ENCODE measurements around the gene CARHSP1.

CARHSP1 gene

DNA sequence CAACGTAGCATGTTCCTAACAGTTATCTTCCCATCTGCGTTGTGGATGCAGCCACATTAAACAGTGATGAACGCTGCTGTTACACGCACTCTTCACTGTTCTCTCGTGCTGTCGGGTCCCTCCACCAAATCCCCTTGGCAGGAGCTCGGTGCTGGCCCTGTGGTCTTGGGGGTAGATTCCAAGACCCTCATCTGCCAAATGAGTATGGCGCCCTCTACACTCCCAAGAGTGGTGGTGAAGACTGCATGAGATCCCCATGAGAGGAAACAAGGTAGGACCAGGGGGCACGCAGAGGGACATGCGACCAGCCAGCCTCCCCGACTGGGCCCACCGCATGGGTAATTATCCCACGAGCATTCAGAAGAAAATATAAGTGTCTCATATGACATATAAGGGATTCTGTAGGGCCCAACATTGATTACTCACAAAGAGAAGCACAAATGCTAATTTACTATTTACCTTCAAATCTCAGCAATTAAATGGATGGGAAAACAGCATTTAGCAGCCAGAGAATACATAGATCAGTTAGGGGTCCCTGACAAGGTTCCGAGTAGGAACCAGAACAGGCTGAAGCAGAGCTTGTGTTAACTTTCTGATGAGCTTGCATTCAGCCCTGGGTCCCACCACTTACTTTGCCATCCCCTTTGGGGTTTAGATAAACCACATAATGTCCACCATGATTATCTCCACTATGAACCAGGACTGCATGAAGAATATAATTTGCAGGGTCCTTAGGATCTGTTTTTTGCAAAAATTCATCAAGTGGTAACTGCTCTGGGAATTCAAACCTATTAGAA, 37.2 kb upstream of the CARHSP1 start:
- no peaks in the 10 kb centered on the region for H3K27me3 ChIP-seq (ENCODE audit: control insufficient read depth in 2 of 2, insufficient read depth in 2 of 2, low read length in 2 of 2)
- H3K4me3 ChIP-seq (ENCODE audit: low read length in 2 of 2) = no peak overlapping the region
- H3K4me1 ChIP-seq (ENCODE audit: control insufficient read depth in 2 of 2, insufficient read depth in 2 of 2, low read length in 2 of 2) = peaks cover 0 to 17% of the 10 kb centered on the region in 2 donors
- H3K36me3 ChIP-seq (ENCODE audit: control insufficient read depth in 2 of 2, insufficient read depth in 2 of 2, low read length in 2 of 2) = peaks cover 84 to 90% of the 10 kb centered on the region in 2 donors
- no peak overlapping the region for H3K9ac ChIP-seq (ENCODE audit: low read depth in 1 of 2, low read length in 2 of 2)
- H3K9me3 ChIP-seq (ENCODE audit: control insufficient read depth in 2 of 2, low read length in 2 of 2) = no peaks in the 10 kb centered on the region
- no peak overlapping the region for H3K27ac ChIP-seq (ENCODE audit: low read depth in 2 of 2, low read length in 2 of 2)

- no peak overlapping the region for H3K9ac ChIP-seq (ENCODE audit: low read depth in 1 of 2, low read length in 2 of 2)
- no peak overlapping the region for H3K27ac ChIP-seq (ENCODE audit: low read depth in 2 of 2, low read length in 2 of 2)
- H3K27me3 ChIP-seq (ENCODE audit: control insufficient read depth in 2 of 2, insufficient read depth in 2 of 2, low read length in 2 of 2) = no peaks in the 10 kb centered on the region
- H3K36me3 ChIP-seq (ENCODE audit: control insufficient read depth in 2 of 2, insufficient read depth in 2 of 2, low read length in 2 of 2) = peaks cover 85 to 90% of the 10 kb centered on the region in 2 donors
- H3K4me3 ChIP-seq (ENCODE audit: low read length in 2 of 2) = no peak overlapping the region
- H3K9me3 ChIP-seq (ENCODE audit: control insufficient read depth in 2 of 2, low read length in 2 of 2) = no peaks in the 10 kb centered on the region
- H3K4me1 ChIP-seq (ENCODE audit: control insufficient read depth in 2 of 2, insufficient read depth in 2 of 2, low read length in 2 of 2) = peaks cover 0 to 12% of the 10 kb centered on the region in 2 donors
Observed at GRCh38 chr16:8905168-8905762, 36.5 kb upstream of the CARHSP1 start.

DNA sequence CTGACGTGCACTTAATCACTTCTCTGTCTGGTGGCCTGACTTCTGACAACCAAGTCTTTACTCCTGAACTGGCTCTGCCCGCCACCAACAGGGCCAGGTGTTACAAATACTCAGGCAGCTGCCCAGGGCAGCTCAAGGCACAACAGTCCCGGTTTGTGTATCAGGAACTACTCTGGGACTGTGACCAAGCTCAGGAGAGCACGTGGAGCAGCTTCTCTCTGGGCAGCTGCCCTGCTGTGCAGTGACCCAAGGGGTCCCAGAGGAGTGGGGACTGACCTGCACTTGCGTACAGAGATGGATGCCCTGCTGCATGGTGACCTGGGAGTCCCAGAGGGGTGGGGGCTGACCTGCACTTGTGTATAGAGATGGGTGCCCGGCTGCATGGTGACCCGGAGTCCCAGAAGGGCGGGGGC, 35.2 kb upstream of the CARHSP1 start:
- no peak overlapping the region for H3K27ac ChIP-seq (ENCODE audit: low read depth in 2 of 2, low read length in 2 of 2)
- H3K4me1 ChIP-seq (ENCODE audit: control insufficient read depth in 2 of 2, insufficient read depth in 2 of 2, low read length in 2 of 2) = peaks cover 0 to 10% of the 10 kb centered on the region in 2 donors
- H3K4me3 ChIP-seq (ENCODE audit: low read length in 2 of 2) = no peak overlapping the region
- no peak overlapping the region for H3K9ac ChIP-seq (ENCODE audit: low read depth in 1 of 2, low read length in 2 of 2)
- no peaks in the 10 kb centered on the region for H3K27me3 ChIP-seq (ENCODE audit: control insufficient read depth in 2 of 2, insufficient read depth in 2 of 2, low read length in 2 of 2)
- no peaks in the 10 kb centered on the region for H3K9me3 ChIP-seq (ENCODE audit: control insufficient read depth in 2 of 2, low read length in 2 of 2)
- H3K36me3 ChIP-seq (ENCODE audit: control insufficient read depth in 2 of 2, insufficient read depth in 2 of 2, low read length in 2 of 2) = peaks cover 89 to 92% of the 10 kb centered on the region in 2 donors

- H3K9me3 ChIP-seq (ENCODE audit: control insufficient read depth in 2 of 2, low read length in 2 of 2) = no peaks in the 10 kb centered on the region
- H3K4me1 ChIP-seq (ENCODE audit: control insufficient read depth in 2 of 2, insufficient read depth in 2 of 2, low read length in 2 of 2) = no peaks in the 10 kb centered on the region
- no peak overlapping the region for H3K4me3 ChIP-seq (ENCODE audit: low read length in 2 of 2)
- H3K27me3 ChIP-seq (ENCODE audit: control insufficient read depth in 2 of 2, insufficient read depth in 2 of 2, low read length in 2 of 2) = no peaks in the 10 kb centered on the region
- H3K9ac ChIP-seq (ENCODE audit: low read depth in 1 of 2, low read length in 2 of 2) = no peak overlapping the region
- peaks cover 88 to 92% of the 10 kb centered on the region in 2 donors for H3K36me3 ChIP-seq (ENCODE audit: control insufficient read depth in 2 of 2, insufficient read depth in 2 of 2, low read length in 2 of 2)
- H3K27ac ChIP-seq (ENCODE audit: low read depth in 2 of 2, low read length in 2 of 2) = no peak overlapping the region
Observed at GRCh38 chr16:8903004-8903403, 34.2 kb upstream of the CARHSP1 start.

DNA sequence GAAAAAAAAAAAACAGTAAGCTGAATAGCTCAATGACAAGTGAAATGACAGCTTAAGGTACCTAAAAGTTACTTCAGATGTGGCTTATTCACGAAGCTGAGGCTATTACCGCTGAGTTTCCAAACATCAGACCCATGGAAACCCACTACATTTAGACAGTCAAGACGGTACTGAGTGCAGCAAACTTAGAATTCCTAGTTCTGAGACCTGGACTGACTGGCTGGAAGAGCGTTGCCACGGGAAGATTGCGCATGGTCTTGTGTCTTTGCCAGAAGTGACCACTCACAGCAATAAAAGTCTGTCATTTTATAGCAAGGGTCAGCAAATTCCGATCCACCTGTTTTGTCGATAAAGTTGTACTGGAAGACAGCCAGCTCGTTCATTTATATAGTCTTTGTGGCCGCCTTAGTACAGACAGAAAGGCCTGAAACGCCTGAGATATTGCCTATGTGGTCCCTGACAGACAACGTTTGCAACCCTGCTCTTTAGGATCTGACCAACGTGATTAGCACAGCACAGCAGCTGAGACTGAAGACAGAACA, 32.6 kb upstream of the CARHSP1 start:
- Histone ChIP-seq H3K4me1 (ENCODE audit: control insufficient read depth in 2 of 2, insufficient read depth in 2 of 2, low read length in 2 of 2) (no peaks in the 10 kb centered on the region), H3K36me3 (ENCODE audit: control insufficient read depth in 2 of 2, insufficient read depth in 2 of 2, low read length in 2 of 2) (peaks cover 86 to 92% of the 10 kb centered on the region in 2 donors), H3K27me3 (ENCODE audit: control insufficient read depth in 2 of 2, insufficient read depth in 2 of 2, low read length in 2 of 2) (no peaks in the 10 kb centered on the region), H3K27ac (ENCODE audit: low read depth in 2 of 2, low read length in 2 of 2) (no peak overlapping the region), H3K4me3 (ENCODE audit: low read length in 2 of 2) (no peak overlapping the region), H3K9me3 (ENCODE audit: control insufficient read depth in 2 of 2, low read length in 2 of 2) (no peaks in the 10 kb centered on the region), H3K9ac (ENCODE audit: low read depth in 1 of 2, low read length in 2 of 2) (no peak overlapping the region)

GRCh38 chr16:8900343-8900742, 31.5 kb upstream of the CARHSP1 start:
- Histone ChIP-seq H3K9ac (ENCODE audit: low read depth in 1 of 2, low read length in 2 of 2) (no peak overlapping the region), H3K36me3 (ENCODE audit: control insufficient read depth in 2 of 2, insufficient read depth in 2 of 2, low read length in 2 of 2) (peaks cover 82 to 87% of the 10 kb centered on the region in 2 donors), H3K27me3 (ENCODE audit: control insufficient read depth in 2 of 2, insufficient read depth in 2 of 2, low read length in 2 of 2) (no peaks in the 10 kb centered on the region), H3K27ac (ENCODE audit: low read depth in 2 of 2, low read length in 2 of 2) (no peak overlapping the region), H3K4me1 (ENCODE audit: control insufficient read depth in 2 of 2, insufficient read depth in 2 of 2, low read length in 2 of 2) (no peaks in the 10 kb centered on the region), H3K9me3 (ENCODE audit: control insufficient read depth in 2 of 2, low read length in 2 of 2) (no peaks in the 10 kb centered on the region), H3K4me3 (ENCODE audit: low read length in 2 of 2) (no peak overlapping the region)

- Histone ChIP-seq H3K9ac (ENCODE audit: low read depth in 1 of 2, low read length in 2 of 2) (no peak overlapping the region), H3K36me3 (ENCODE audit: control insufficient read depth in 2 of 2, insufficient read depth in 2 of 2, low read length in 2 of 2) (peaks cover 82 to 87% of the 10 kb centered on the region in 2 donors), H3K27me3 (ENCODE audit: control insufficient read depth in 2 of 2, insufficient read depth in 2 of 2, low read length in 2 of 2) (no peaks in the 10 kb centered on the region), H3K4me3 (ENCODE audit: low read length in 2 of 2) (no peak overlapping the region), H3K4me1 (ENCODE audit: control insufficient read depth in 2 of 2, insufficient read depth in 2 of 2, low read length in 2 of 2) (no peaks in the 10 kb centered on the region), H3K9me3 (ENCODE audit: control insufficient read depth in 2 of 2, low read length in 2 of 2) (no peaks in the 10 kb centered on the region), H3K27ac (ENCODE audit: low read depth in 2 of 2, low read length in 2 of 2) (no peak overlapping the region)
Observed at GRCh38 chr16:8899709-8900317, 31.0 kb upstream of the CARHSP1 start.

- Histone ChIP-seq H3K4me3 (ENCODE audit: low read length in 2 of 2) (no peak overlapping the region), H3K9ac (ENCODE audit: low read depth in 1 of 2, low read length in 2 of 2) (no peak overlapping the region), H3K9me3 (ENCODE audit: control insufficient read depth in 2 of 2, low read length in 2 of 2) (no peaks in the 10 kb centered on the region), H3K27me3 (ENCODE audit: control insufficient read depth in 2 of 2, insufficient read depth in 2 of 2, low read length in 2 of 2) (no peaks in the 10 kb centered on the region), H3K36me3 (ENCODE audit: control insufficient read depth in 2 of 2, insufficient read depth in 2 of 2, low read length in 2 of 2) (peaks cover 85 to 90% of the 10 kb centered on the region in 2 donors), H3K27ac (ENCODE audit: low read depth in 2 of 2, low read length in 2 of 2) (no peak overlapping the region), H3K4me1 (ENCODE audit: control insufficient read depth in 2 of 2, insufficient read depth in 2 of 2, low read length in 2 of 2) (no peaks in the 10 kb centered on the region)
Observed at GRCh38 chr16:8898660-8899318, 30.0 kb upstream of the CARHSP1 start.

- H3K9me3 ChIP-seq (ENCODE audit: control insufficient read depth in 2 of 2, low read length in 2 of 2) = no peaks in the 10 kb centered on the region
- H3K27me3 ChIP-seq (ENCODE audit: control insufficient read depth in 2 of 2, insufficient read depth in 2 of 2, low read length in 2 of 2) = no peaks in the 10 kb centered on the region
- H3K27ac ChIP-seq (ENCODE audit: low read depth in 2 of 2, low read length in 2 of 2) = no peak overlapping the region
- H3K4me3 ChIP-seq (ENCODE audit: low read length in 2 of 2) = no peak overlapping the region
- H3K4me1 ChIP-seq (ENCODE audit: control insufficient read depth in 2 of 2, insufficient read depth in 2 of 2, low read length in 2 of 2) = peaks cover 0 to 3% of the 10 kb centered on the region in 2 donors
- no peak overlapping the region for H3K9ac ChIP-seq (ENCODE audit: low read depth in 1 of 2, low read length in 2 of 2)
- H3K36me3 ChIP-seq (ENCODE audit: control insufficient read depth in 2 of 2, insufficient read depth in 2 of 2, low read length in 2 of 2) = peaks cover 78 to 91% of the 10 kb centered on the region in 2 donors
Observed at GRCh38 chr16:8894736-8895334, 26.0 kb upstream of the CARHSP1 start.
